NCI-H1092 treated with DMSO at 0.1 percent for 48 hours (cell line): Measurements from ENCODE around the gene RND1.
"Not testable (repeated sequence)": the region's sequence is repeated elsewhere in the genome, so short reads cannot be mapped to it uniquely, and the experiment has no call there.

Experiments
- DNase-seq: peaks from one replicate; lab custom pipeline; 2025; lab: John Stamatoyannopoulos, UW

Gene RND1

GRCh38 chr12:48868451-48868850 is 2.8 kb upstream of the RND1 start:
- no peak for DNase-seq

DNA sequence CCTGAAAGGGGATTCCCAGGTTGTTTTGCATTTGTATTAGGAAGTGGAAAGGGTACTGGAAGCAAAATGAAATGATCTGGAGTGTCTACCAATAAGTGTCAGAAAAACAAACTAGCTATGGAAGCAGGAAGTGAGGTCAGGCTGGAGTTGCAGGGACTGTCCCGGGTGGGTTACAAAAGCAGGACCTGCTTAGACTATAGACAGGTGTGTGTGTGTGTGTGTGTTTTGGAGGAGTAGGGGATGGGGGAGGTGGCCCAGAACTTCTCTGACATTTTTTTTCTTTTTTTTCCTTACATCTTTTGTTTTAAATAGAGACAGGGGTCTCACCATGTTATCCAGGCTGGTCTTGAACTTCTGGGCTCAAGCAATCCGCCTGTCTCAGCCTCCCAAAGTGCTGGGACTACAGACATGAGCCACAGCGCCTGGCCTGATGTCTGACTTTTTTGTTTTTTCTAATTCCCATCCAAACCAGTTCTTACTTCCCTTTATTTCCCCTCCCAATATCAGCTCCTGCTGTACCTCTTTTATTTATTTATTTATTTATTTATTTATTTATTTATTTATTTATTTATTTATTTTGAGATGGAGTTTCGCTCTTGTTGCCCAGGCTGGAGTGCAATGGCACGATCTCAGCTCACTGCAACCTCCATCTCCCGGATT is 512 bp upstream of the RND1 start:
- DNase-seq, result no peak

GRCh38 chr12:48863291-48863690 is 2.4 kb downstream of the RND1 start:
- DNase-seq, result no peak

- no peak for DNase-seq
These were observed 2.9 kb downstream of the RND1 start for GRCh38 chr12:48862760-48863159.

DNA sequence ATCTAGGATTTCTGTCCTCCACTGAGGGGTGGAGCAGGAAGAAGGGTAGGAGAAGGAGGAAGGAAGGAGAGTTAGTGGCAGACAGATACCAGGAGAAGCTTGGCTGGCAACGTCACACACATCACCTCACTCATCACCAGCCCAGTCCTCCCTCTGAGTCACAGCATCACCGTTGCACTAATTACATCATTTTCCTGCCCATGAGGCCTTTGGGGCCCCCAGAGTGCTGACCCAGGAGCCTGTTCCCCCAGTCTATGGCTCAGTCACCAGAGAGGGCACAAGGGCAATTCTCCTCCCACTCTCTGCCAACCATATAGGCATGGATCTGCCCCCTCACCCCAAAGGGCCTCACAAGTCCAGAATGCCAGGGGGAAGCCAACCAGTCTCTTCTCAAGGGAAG is 4.6 kb downstream of the RND1 start:
- no peak for DNase-seq

DNA sequence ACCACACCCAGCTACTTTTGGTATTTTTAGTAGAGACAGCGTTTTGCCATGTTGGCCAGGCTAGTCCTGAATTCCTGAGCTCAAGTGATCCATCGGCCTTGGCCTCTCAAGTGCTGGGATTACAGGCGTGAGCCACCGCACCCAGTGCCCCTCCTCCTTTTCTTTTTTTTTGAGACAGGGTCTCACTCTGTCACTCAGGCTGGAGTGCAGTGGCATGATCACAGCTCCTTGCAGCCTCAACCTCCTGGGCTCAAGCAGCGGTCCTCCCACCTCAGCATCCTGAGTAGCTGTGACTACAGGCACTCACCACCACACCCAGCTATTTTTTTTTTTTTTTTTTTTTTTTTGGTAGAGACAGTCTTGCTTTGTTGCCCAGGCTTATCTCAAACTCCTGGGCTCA is 5.4 kb downstream of the RND1 start:
- DNase-seq, result not testable (repeated sequence)

GRCh38 chr12:48859607-48860006 is 6.1 kb downstream of the RND1 start:
- no peak for DNase-seq

- DNase-seq, result no peak
These were observed 7.6 kb downstream of the RND1 start for GRCh38 chr12:48858043-48858442.

- DNase-seq, result no peak
These were observed 8.2 kb downstream of the RND1 start for GRCh38 chr12:48857278-48857994.

- no peak for DNase-seq
These were observed 9.3 kb downstream of the RND1 start for GRCh38 chr12:48856379-48856778.

- DNase-seq, result not testable (repeated sequence)
These were observed 10.7 kb downstream of the RND1 start for GRCh38 chr12:48854932-48855331.

DNA sequence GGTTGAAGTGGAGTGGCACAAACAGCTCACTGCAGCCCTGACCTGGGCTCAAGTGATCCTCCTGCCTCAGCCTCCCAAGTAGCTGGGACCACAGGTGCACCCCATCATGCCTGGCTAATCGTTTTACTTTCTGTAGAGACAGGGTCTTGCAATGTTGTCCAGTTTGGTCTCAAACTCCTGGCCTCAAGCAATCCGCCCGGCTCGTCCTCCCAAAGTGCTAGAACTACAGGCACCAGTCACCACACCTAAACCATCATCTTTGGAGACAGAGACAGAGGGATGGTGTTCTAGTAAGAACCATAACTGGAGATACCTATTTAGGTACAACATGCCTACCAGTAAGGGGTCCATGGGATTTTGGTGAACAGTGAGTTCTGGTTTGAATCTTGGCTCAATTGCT is 11.2 kb downstream of the RND1 start:
- DNase-seq, result no peak

DNA sequence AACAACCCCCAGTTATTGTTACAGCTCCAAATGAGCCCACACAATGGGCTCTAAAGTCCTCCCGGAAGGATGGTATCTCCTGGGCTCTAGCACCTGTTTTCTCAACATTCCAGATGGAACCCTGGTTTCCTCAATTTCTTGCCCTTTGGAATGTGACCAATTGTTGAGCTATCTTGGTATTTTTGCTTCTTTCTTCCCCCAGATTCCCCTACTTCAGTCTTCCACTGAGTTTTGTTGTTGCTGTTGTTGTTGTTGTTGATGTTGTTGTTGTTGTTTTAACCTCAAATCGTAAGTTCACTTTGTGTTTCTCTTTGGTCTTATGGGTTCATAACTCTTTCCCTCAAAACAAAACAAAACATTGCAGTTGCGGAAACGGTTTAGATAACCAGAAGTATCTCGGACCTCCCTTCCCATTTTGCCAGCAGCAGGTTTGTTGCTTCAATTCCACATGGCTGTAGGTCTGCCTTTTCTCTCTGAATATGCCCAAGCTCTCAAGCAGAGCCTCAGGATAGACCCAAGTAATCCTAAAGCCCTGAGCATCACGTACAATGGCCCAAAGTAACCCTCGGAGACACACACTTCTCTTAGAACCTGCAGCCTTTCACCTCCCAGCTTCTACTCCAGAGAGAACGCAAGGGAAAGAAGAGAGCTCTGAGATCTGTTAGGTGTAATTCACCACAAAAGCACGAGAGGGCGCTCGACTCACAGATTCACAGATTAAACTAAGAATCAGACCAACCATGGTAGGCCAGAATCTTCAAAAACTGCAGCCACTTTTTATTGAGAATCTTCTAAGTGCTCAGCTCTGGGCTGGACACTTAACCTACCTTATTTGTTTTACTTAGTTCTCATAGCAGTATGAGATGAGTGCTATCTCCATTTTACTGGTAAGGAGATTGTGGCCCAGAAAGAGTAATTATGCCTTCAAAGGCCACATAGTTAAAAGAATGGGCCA is 12.7 kb downstream of the RND1 start:
- DNase-seq, result peak; percentile 71

GRCh38 chr12:48851883-48852733 is 13.6 kb downstream of the RND1 start, which contains the start of gene DDX23:
TSS of gene DDX23 (minus strand) at chr12:48852163. CDS start at chr12:48845782, 6,381 bp downstream.
- peak; percentile 93 for DNase-seq

DNA sequence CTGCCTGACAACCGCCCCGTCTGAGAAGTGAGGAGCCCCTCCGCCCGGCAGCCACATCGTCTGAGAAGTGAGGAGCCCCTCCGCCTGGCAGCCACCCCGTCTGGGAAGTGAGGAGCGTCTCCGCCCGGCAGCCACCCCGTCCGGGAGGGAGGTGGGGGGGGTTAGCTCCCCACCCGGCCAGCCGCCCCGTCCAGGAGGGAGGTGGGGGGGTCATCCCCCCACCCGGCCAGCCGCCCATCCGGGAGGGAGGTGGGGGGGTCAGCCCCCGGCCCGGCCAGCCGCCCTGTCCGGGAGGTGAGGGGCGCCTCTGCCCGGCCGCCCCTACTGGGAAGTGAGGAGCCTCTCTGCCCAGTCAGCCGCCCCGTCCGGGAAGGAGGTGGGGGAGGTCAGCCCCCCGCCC is 23.6 kb downstream of the RND1 start:
- not testable (repeated sequence) for DNase-seq

DNA sequence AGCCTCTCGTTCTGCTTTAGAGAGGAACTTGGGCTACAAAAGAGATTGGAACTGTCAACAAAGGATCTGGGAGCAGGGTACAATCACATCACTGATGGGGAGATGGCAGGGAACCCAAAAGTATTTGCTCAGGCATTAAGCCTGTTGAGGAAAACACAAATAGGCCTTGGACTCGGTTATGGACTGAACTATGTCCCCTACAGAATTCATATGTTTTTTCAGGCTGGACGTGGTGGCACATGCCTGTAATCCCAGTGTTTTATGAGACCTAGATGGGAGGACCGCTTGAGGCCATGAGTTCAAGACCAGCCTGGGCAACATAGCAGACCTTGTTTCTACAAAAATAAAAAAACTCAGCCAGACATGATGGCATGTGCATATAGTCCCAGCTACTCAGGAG is 27.6 kb downstream of the RND1 start:
- no peak for DNase-seq

DNA sequence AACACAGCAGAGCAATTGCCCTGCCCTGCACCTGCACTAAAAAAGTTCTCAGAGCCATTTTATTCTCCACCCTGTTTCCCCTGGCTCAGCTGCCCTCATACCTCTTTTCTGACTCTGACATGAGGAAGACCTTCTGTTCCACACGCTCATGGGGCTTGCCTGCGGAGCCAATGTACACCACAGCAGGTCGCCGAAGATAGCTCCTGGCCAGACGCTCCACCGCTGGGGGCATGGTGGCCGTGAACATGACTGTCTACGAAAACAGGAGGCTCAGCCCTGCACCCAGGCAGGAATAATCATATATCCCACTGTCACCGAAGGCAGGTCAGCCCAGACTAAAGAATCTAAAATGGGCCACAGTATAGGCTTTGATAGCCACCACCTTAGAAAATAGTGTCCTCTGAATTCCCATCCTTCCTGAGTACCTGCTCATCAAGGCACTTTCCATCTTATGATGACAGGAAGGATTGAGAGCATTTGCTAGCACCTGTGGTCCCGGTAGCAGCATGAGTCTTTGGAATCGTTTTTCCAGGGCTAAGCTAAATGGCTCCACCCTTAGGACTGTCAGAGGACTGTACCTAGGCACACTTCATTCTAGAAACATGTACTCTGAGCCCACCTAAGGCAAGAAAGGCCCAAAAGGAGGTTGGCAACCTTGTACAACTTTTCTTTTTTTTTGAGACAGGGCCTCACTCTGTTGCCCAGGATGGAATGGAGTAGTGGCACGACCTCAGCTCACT is 33.2 kb downstream of the RND1 start:
- DNase-seq, result no peak

GRCh38 chr12:48831257-48831656 is 34.4 kb downstream of the RND1 start:
- no peak for DNase-seq

DNA sequence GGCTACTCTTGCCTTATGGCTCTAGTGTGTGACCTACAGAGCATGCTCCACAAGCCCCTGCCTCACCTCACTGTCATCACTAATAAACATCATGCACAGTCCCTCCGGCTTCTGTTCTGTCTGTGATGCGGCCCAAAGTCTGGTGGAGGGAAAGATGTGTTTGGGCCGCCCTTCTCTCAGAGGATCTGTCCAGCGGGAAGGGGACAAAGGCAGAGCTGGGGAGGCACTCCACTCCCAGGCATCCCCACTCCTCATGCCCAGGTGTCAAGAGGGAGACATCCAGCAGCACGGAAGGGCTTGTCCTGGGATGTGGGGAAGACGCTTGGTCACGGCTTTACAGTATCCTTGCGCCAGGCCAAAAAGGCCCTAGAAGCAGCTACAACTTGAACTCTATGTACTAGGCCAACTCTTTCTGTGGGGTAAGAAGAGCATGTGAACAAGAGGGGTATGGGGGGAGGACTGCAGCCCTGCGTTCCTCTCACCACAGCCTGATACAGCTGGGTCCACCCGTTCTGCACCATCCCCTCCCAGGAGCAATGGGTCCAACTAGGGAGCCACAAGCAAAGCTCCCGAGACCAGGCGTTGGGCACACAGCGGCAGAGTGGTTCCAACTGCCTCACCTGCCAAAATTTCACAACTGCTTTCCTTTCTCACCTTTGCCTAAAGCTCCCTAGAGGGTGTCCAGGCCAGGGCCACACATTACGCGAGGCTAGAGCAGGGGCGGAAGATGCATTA is 36.7 kb downstream of the RND1 start:
- no peak for DNase-seq

DNA sequence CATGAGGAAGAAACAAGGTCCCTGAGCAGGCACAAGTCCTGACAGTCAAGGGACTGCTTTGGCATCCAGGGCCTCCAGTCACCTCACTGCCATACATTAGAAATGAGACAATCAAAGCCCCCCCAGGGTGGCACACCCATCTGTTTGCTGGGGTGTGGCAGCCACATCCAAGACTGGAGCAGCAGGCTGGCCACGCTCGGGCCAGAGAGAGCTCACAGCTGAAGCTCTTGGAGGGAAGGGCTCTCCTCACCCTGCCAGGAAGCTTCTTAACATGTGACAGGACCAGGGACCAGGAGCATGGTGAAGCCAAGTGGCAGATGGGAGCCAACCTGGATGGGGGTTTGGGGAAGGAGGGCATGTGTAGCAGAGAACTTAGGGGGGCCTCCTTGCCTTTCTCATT is 37.4 kb downstream of the RND1 start:
- DNase-seq, result no peak
